K562 (cell line): ENCODE results near the gene BBX. TPM values are rescaled to one million over a fixed set of nuclear protein-coding genes. Genes with fewer than 3 reads are reported as not detected.

Source experiments
- ATAC-seq: fragments of 200-7000 bp; cut with Tn5 transposase; 3 replicates; pipeline ENCODE4 v1.9.1; 2020; ENCODE audit warnings: moderate library complexity
- BruUV-seq: library from RNA; stranded (reverse); fragments of 400-500 nt; replicated peaks from 2 replicates; lab custom pipeline; 2021; lab: Mats Ljungman, UMichigan
- CTCF ChIA-PET: fragments of 300-600 bp; formaldehyde crosslinking; extraction: SDS; loops from one replicate; lab custom pipeline; 2021; ENCODE audit warnings: low intra/inter-chr PET ratio; lab: Yijun Ruan, JAX
- POLR2A ChIA-PET: fragments of 300-600, 350-650 bp; sonication (Branson Sonifier 250); formaldehyde crosslinking; extraction: SDS; loops from one replicate; lab custom pipeline; 2021; ENCODE audit warnings: antibody characterized with exemption, inconsistent platforms; lab: Yijun Ruan, JAX
- DNase-seq, 4 experiments: peaks; one replicate each; pipeline versions ENCODE4 v3.0.0 to v3.0.0-alpha.2; 2011 to 2018; ENCODE audit warnings: low spot score in 3 of 4, mixed read lengths in 3 of 4; ENCODE audit errors: extremely low read depth in 1 of 4
- FAIRE-seq: peaks from 2 replicates; lab custom pipeline; 2011; peaks lifted over from hg19 to GRCh38; lab: Jason Lieb, UNC
- H2AFZ ChIP-seq: 2 replicates; pipeline ENCODE4 v1.6.0; 2011; ENCODE audit warnings: low read depth, low read length, control low read depth, inconsistent platforms
- H3K27ac ChIP-seq: fragments of 200-600 bp; 3 replicates; pipeline ENCODE4 v1.8.0; 2011; ENCODE audit warnings: low read depth, mild to moderate bottlenecking, control low read depth, inconsistent platforms, low read length, moderate library complexity, mixed read lengths; ENCODE audit errors: extremely low read depth
- H3K27me3 ChIP-seq, 2 experiments: fragments of 300-600 bp in 1 of 2; 2 replicates in 1 of 2; 3 replicates in 1 of 2; pipeline versions ENCODE4 v1.6.0 to v1.8.0; 2011; ENCODE audit warnings: inconsistent platforms in 2 of 2, low read length in 2 of 2, mild to moderate bottlenecking in 1 of 2, mixed read lengths in 1 of 2, moderate library complexity in 1 of 2; ENCODE audit not compliant: control insufficient read depth in 2 of 2, insufficient read depth in 2 of 2
- H3K36me3 ChIP-seq: fragments of 300-600 bp; 3 replicates; pipeline ENCODE4 v1.8.0; 2011; ENCODE audit warnings: mild to moderate bottlenecking, low read length, inconsistent platforms; ENCODE audit not compliant: control insufficient read depth, insufficient read depth
- H3K4me1 ChIP-seq, 2 experiments: fragments of 200-600 bp in 1 of 2; replicated peaks in 1 of 2; 2 replicates in 1 of 2; 3 replicates in 1 of 2; pipeline versions ENCODE4 v1.5.1 to v1.8.0; 2011; ENCODE audit warnings: inconsistent platforms in 2 of 2, low read length in 2 of 2, mild to moderate bottlenecking in 1 of 2, mixed read lengths in 1 of 2, moderate library complexity in 1 of 2; ENCODE audit not compliant: control insufficient read depth in 2 of 2, insufficient read depth in 2 of 2
- H3K4me2 ChIP-seq: 2 replicates; pipeline ENCODE4 v1.6.1; 2011; ENCODE audit warnings: low read length, control low read depth, inconsistent platforms, mixed read lengths; ENCODE audit not compliant: insufficient read depth
- H3K4me3 ChIP-seq: fragments of 200-600 bp; sonication (generic), shearing (Covaris generic); 2 replicates; pipeline ENCODE4 v1.5.1; 2016; ENCODE audit warnings: control low read depth, inconsistent platforms
- H3K79me2 ChIP-seq: fragments of 200-600 bp; 3 replicates; pipeline ENCODE4 v1.8.0; 2011; ENCODE audit warnings: low read length, inconsistent platforms; ENCODE audit not compliant: control insufficient read depth, insufficient read depth
- H3K9ac ChIP-seq, 2 experiments: 2 replicates each; pipeline versions ENCODE4 v1.6.0 to v1.6.1; 2011; ENCODE audit warnings: low read depth in 2 of 2, low read length in 2 of 2, control low read depth in 1 of 2, inconsistent platforms in 1 of 2, mild to moderate bottlenecking in 1 of 2, mixed read lengths in 1 of 2; ENCODE audit not compliant: insufficient read depth in 1 of 2
- H3K9me1 ChIP-seq: one replicate; pipeline ENCODE4 v1.6.0; 2011; ENCODE audit warnings: inconsistent platforms, mild to moderate bottlenecking, low read length, moderate library complexity; ENCODE audit not compliant: control insufficient read depth, insufficient read depth
- H3K9me3 ChIP-seq: replicated peaks from 2 replicates; pipeline ENCODE4 v1.5.1; 2011; ENCODE audit warnings: low read depth, low read length, inconsistent platforms; ENCODE audit not compliant: control insufficient read depth, insufficient read depth
- H4K20me1 ChIP-seq: replicated peaks from 2 replicates; pipeline ENCODE4 v1.6.1; 2011; ENCODE audit warnings: low read length, inconsistent platforms, mixed read lengths; ENCODE audit not compliant: control insufficient read depth, insufficient read depth
- COPS2 ChIP-seq: fragments of 450-650 bp; conservative IDR thresholded peaks from 2 replicates; pipeline ENCODE4 v1.6.1; 2016; ENCODE audit warnings: mild to moderate bottlenecking, moderate library complexity
- ETV1 ChIP-seq: fragments of 450-650 bp; conservative IDR thresholded peaks from 2 replicates; pipeline ENCODE4 v1.6.1; 2016; ENCODE audit warnings: missing genetic modification characterization, control low read depth, low read depth, missing compliant biosample characterization
- GABPB1 ChIP-seq: sonication (generic); formaldehyde crosslinking; IDR thresholded peaks from 2 replicates; pipeline ENCODE4 v1.8.0; 2022; ENCODE audit warnings: mild to moderate bottlenecking, missing genetic modification reagents
- GTF2E2 ChIP-seq: fragments of 200-800 bp; sonication (Bioruptor generic); IDR thresholded peaks from 2 replicates; pipeline ENCODE4 v1.6.1; 2016; ENCODE audit warnings: missing genetic modification characterization, missing compliant biosample characterization
- HIVEP1 ChIP-seq: fragments of 250-450 bp; sonication (Bioruptor Pico); IDR thresholded peaks from 2 replicates; pipeline ENCODE4 v1.4.0; 2020; ENCODE audit warnings: mild to moderate bottlenecking
- HNRNPLL ChIP-seq: fragments of 200-400 bp; formaldehyde crosslinking; IDR thresholded peaks from 2 replicates; pipeline ENCODE4 v1.6.1; 2017; ENCODE audit warnings: low read length, low read depth, mild to moderate bottlenecking; ENCODE audit not compliant: poor library complexity, severe bottlenecking
- MEF2A ChIP-seq: IDR thresholded peaks from 2 replicates; pipeline ENCODE4 v1.6.1; 2011; ENCODE audit warnings: low read depth, mild to moderate bottlenecking, low read length, moderate library complexity; ENCODE audit not compliant: control insufficient read depth
- NONO ChIP-seq, 2 experiments: fragments of 200-400 bp in 1 of 2; fragments of 450-650 bp in 1 of 2; formaldehyde crosslinking in 1 of 2; IDR thresholded peaks; 2 replicates each; pipeline ENCODE4 v1.6.1; 2017; ENCODE audit warnings: low read depth in 2 of 2, mild to moderate bottlenecking in 2 of 2, moderate library complexity in 2 of 2, low read length in 1 of 2
- RBM22 ChIP-seq: fragments of 200-400 bp; formaldehyde crosslinking; IDR thresholded peaks from 2 replicates; pipeline ENCODE4 v1.6.1; 2018; ENCODE audit warnings: low read length, low read depth; ENCODE audit not compliant: poor library complexity, severe bottlenecking
- SMARCA5 ChIP-seq: fragments of 450-650 bp; IDR thresholded peaks from 2 replicates; pipeline ENCODE4 v1.6.1; 2016
- TAF1 ChIP-seq: IDR thresholded peaks from 2 replicates; pipeline ENCODE4 v1.6.1; 2011; ENCODE audit warnings: mild to moderate bottlenecking, low read length, moderate library complexity; ENCODE audit not compliant: insufficient read depth, control insufficient read depth, severe bottlenecking; ENCODE audit errors: extremely low read depth
- THRA ChIP-seq: fragments of 450-650 bp; IDR thresholded peaks from 2 replicates; pipeline ENCODE4 v1.6.1; 2017; ENCODE audit warnings: mild to moderate bottlenecking, moderate library complexity
- ZNF282 ChIP-seq: sonication (generic); formaldehyde crosslinking; IDR thresholded peaks from 2 replicates; pipeline ENCODE4 v1.8.1; 2023; ENCODE audit warnings: missing genetic modification reagents
- ZNF324 ChIP-seq: fragments of 250-450 bp; sonication (Bioruptor Pico); IDR thresholded peaks from 2 replicates; pipeline ENCODE4 v1.4.0; 2020; ENCODE audit warnings: mild to moderate bottlenecking
- ZNF644 ChIP-seq: fragments of 200-800 bp; sonication (Bioruptor generic); IDR thresholded peaks from 2 replicates; pipeline ENCODE4 v1.6.1; 2016; ENCODE audit warnings: low read depth, missing genetic modification characterization, missing compliant biosample characterization
- WGBS: fragments of 100-300 bp; shearing (Covaris generic); methylation state at CpG from one replicate; pipeline ENCODE4 v1.1.6; 2016; ENCODE audit warnings: low coverage, mixed read lengths; ENCODE audit not compliant: insufficient coverage; ENCODE audit errors: missing lambda C conversion rate; 5-methylcytosine and 5-hydroxymethylcytosine counted together
- in situ Hi-C: fragments of 300-500 bp; cut with MboI; formaldehyde crosslinking; loops from 4 replicates; pipeline ENCODE4 v1.15.0; 2018; ENCODE audit warnings: inconsistent platforms, mixed read lengths
- intact Hi-C: fragments of 100-400 bp; cut with micrococcal nuclease; formaldehyde crosslinking; loops from 2 replicates; pipeline ENCODE4 v1.14.2; 2022
- polyA plus RNA-seq, 8 experiments: library from polyadenylated mRNA; depleted of rRNA in 4 of 8; stranded (reverse) in 5 of 8; unstranded in 3 of 8; fragments of >200 nt; fragmentation: Nextera tagmentation in 2 of 8; fragmentation: Illumina TruSeq in 1 of 8; extraction: Ambion mirVana in 2 of 8; extraction: Trizol in 1 of 8; gene quantifications; 2 replicates each; pipeline versions ENCODE4 v1.2.1 to v1.2.3, GENCODE V29; 2011 to 2014; ENCODE audit warnings: inconsistent platforms in 1 of 8, missing spikeins in 1 of 8
- total RNA-seq, 7 experiments: library from RNA; depleted of rRNA in 6 of 7; stranded (reverse); fragments of >200 nt in 6 of 7; fragmentation: Illumina TruSeq in 2 of 7; extraction: Trizol in 2 of 7; gene quantifications; 2 replicates each; pipeline versions ENCODE4 v1.2.1 to v1.2.3, GENCODE V29; 2011 to 2021; ENCODE audit warnings: low replicate concordance in 1 of 7

The BBX gene
- total and polyA plus RNA-seq, 9 of the 15 experiments (the other 6 are each of a cell fraction or from before 2014, with no cell fraction given): 4.9 to 19.5 (median 11.8) TPM

DNA sequence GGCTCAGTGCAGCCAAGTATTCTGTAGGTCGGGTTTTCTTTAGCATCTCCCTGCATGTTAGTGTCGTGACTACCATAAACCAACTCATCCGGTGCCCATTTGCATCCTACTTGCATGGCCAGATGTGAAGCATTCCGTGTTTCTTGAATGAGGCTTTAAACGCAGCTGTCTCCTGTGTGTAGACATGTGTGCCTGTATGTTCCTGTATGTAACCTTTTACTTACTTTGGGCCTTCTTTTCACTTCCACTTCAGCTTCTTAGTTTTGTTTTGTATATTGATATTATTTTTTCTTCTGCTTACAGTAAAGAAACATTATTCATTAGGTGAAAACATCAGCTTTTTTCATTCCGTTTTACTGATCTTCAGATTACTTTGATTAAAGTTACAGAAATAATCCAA is 267.9 kb downstream of the BBX start:
- Histone ChIP-seq H2AFZ (no peak overlapping the region), H4K20me1 (no peaks in the 10 kb centered on the region), H3K4me3 (no peak overlapping the region), H3K9me3 (no peaks in the 10 kb centered on the region), H3K9ac (no peak overlapping the region), H3K9me1 (no peaks in the 10 kb centered on the region), H3K27ac (no peak overlapping the region), H3K36me3 (peaks cover 3% of the 10 kb centered on the region; the same call in 1 of the 3 replicates), H3K79me2 (no peaks in the 10 kb centered on the region), H3K4me2 (no peak overlapping the region), H3K27me3 (no peaks in the 10 kb centered on the region), H3K4me1 (no peaks in the 10 kb centered on the region)
- ChIA-PET CTCF (no interaction called here), POLR2A (no interaction called here)
- ATAC-seq: no peak
- intact Hi-C loops: no loop called here
- 58% methylated on average over 6 of the region's 6 CpGs for WGBS
- no peak for DNase-seq
- TF ChIP-seq ETV1 (tag) (no peak), ZNF282 (no peak), SMARCA5 (no peak), COPS2 (no peak)
- BruUV-seq: no TSS peak
- in situ Hi-C loops: no loop called here
- FAIRE-seq: no peak

DNA sequence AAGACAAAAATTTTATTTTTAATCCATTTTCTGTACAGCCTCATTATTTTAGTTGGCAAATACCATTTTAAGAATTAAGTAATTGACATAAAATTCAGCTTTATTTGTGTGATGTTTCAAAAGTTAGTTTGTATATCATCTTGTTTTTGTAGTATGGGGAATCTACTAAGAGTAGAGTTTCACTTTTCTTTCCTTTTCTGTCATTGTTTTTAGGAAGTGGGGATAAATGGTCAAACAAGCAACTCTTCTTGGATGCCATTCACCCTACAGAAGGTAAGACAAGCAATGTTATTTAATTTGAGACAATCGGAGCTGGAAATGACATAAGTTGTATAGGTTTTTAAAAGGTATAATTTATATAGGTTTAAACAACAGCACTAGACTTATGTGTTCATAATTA is 268.3 kb downstream of the BBX start:
- H3K4me3 ChIP-seq: no peak overlapping the region
- no TSS peak for BruUV-seq
- ChIA-PET CTCF (no interaction called here), POLR2A (no interaction called here)
- ATAC-seq (no peak), FAIRE-seq (no peak), DNase-seq (no peak)
- no peaks in the 10 kb centered on the region for H3K27me3 ChIP-seq
- intact Hi-C loops: no loop called here
- no peaks in the 10 kb centered on the region for H3K4me1 ChIP-seq
- no peak overlapping the region for H3K9ac ChIP-seq
- no peak overlapping the region for H2AFZ ChIP-seq
- H3K79me2 ChIP-seq: no peaks in the 10 kb centered on the region
- no peak overlapping the region for H3K4me2 ChIP-seq
- no peak overlapping the region for H3K27ac ChIP-seq
- H3K9me1 ChIP-seq: no peaks in the 10 kb centered on the region
- peaks cover 3% of the 10 kb centered on the region; the same call in 1 of the 3 replicates for H3K36me3 ChIP-seq
- no peaks in the 10 kb centered on the region for H3K9me3 ChIP-seq
- WGBS: 64% methylated on average over 1 of the region's 1 CpG
- H4K20me1 ChIP-seq: no peaks in the 10 kb centered on the region
- in situ Hi-C loops: no loop called here
- no peak for TF ChIP-seq HNRNPLL
- no peak for TF ChIP-seq GABPB1 (CRISPR knock-in tag)
- TF ChIP-seq ZNF644 (tag): no peak
- no peak for TF ChIP-seq RBM22
- no peak for TF ChIP-seq NONO (IDR thresholded peaks at IDR 0.05; ENCODE audit: low read depth in 2 of 2, low read length in 1 of 2)
- no peak for TF ChIP-seq HIVEP1 (CRISPR knock-in tag)
- TF ChIP-seq GTF2E2: no peak
- no peak for TF ChIP-seq TAF1
- TF ChIP-seq THRA: no peak
- TF ChIP-seq ZNF324: no peak
- no peak for TF ChIP-seq MEF2A
